GM18499 (cell line): ENCODE data around the gene SPATA19.

ENCODE experiments used
- ATAC-seq: cut with Tn5 transposase; IDR thresholded peaks from one replicate; pipeline ENCODE4 v1.9.1; 2021; ENCODE audit warnings: moderate number of reproducible peaks; ENCODE audit not compliant: insufficient read depth, unreplicated experiment

SPATA19 gene

DNA sequence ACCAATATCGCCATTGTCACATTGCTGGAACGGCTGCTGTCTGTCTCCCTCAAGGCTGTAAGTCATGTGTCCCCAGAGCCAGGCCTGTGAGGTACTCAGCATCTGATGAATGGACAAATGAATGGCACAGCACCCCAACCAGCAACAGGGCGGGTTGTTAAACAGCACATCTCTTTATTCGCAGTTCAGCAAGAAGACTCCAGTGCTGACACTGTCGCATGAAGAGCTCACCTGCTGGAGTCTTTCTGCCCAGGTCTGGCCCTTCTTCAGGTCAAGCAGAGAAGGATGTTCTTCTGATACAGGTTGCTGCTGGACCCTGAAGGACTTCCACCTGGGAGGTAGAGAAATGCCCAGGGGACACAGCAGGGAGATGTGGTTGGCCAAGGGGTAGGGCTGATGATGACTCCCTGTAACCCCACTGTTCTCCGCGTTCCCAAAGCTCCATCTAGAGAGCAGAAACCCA lies 4.8 kb downstream of the SPATA19 start:
- no peak for ATAC-seq

DNA sequence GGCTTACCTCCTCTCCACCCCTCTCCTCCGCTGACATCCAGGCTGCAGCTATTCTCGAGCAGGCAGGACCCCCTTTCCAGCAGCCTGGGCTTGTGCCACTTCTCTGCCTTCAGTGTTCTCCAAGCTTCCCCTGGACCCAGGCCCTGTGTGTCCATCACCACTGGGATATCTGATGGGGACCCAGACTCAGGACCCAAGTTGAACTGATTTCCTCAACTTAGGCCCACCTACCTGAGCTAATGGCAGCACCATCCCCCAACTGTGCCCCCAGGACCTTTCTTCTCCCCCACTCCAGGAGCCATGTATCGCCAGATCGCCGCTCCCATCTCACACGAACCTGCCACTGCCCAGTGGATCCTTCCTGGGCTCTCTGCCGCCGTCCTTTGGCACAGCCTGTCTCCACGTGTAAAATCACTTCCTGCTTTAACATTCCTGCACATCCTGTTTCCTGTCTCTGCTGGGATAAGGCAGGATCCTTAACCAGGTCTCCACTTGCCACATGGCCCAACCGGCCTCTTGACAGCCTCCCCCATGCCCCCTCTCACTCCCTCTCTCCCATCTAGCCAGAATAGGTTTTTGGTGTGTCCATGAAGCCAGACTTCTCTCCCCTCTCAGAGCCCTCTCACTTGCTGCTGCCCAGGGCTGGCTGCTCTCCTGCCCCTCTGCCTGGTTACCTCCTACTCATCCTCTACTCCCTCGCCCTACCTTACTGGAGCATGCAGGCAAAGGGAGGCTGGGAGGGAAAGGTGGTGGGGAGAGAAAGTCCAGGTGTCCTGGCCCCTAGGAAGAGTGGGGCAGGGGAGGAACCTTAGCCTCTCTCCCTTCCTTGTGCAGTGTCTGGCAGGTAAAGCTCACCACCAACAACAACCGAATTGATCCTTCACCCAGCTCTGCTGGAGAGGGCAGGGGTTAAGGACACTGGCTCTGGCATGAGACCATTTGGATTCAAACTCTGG lies 9.4 kb downstream of the SPATA19 start:
- ATAC-seq = no peak

DNA sequence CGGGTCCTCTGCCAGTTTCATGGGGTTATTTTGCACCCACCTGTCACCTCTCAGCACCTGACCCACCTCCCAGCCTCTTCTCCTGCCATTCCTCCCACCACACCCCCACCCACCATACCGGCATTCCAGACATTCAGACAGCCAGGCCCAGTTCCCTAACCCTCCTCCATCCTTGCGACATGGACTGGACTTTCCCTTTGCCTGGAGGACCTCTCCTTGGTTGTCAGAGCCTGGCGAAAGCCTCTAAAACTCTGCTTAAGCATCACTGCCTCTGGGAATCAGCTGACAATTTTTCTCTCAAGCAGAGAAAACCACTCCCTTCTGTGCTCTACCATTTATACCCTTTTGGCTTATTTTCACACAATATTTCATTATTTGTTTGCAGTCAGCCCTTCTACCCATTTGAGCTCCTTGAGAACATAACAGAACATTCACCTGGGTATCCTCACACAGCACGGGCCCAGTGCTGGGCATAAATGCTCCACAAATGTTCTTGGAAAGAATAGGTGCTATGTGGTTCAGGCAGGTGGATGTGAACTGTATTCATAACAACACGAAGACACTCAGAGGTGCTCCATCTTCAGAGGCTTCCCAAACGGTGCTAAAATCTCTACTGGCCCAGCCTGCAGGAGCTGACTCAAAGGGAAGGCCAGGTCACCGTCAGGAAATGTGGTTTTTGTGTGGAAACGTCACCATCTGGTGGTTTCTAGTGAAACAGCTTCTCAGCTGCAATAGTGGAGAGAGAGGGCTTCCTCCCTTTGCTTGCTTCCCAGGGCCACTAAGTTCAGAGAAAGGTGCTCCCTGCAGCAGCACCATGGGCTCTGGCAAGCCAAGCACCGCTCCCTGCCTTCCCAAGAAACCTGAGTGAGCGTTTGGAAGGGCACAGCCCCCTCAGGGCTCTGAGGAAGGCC lies 10.4 kb downstream of the SPATA19 start:
- peak; percentile 81 for ATAC-seq

DNA sequence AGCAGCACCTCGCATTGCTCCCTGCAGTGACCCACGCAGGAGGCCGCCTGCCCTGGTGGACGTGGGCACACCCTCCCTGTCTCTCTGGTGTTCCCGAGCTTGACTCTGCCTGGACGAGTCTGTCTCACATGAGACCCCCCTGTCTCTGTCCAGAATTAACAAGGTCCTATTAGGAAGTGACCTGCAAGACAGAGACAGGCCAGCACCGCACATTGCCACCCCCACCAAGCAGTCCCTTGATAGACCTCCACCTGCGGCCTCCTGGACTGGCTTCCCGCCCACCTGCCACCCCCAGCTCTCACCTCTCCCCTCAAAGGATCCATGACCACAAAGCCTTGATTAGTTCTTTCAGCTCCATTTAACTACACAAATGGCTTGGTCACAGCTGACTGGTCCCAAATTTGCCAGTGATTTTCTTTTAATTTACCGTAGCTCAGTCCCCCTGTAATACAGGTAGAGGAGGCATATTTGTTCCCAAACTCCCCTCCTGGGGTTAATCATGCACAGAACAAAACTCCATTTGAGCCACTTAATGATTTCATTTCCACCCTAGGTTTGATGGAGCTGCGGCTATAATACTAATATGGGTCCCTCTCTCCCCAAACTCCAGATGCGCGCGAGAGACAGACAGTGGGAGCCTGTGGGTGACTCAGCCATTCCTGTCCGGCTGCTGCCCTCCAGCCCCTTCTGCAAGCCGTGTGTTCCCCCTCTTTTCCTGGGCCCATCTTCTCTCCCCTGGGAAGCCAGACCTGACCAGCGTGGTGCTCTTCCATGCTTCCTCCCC lies 11.2 kb downstream of the SPATA19 start:
- ATAC-seq = no peak

DNA sequence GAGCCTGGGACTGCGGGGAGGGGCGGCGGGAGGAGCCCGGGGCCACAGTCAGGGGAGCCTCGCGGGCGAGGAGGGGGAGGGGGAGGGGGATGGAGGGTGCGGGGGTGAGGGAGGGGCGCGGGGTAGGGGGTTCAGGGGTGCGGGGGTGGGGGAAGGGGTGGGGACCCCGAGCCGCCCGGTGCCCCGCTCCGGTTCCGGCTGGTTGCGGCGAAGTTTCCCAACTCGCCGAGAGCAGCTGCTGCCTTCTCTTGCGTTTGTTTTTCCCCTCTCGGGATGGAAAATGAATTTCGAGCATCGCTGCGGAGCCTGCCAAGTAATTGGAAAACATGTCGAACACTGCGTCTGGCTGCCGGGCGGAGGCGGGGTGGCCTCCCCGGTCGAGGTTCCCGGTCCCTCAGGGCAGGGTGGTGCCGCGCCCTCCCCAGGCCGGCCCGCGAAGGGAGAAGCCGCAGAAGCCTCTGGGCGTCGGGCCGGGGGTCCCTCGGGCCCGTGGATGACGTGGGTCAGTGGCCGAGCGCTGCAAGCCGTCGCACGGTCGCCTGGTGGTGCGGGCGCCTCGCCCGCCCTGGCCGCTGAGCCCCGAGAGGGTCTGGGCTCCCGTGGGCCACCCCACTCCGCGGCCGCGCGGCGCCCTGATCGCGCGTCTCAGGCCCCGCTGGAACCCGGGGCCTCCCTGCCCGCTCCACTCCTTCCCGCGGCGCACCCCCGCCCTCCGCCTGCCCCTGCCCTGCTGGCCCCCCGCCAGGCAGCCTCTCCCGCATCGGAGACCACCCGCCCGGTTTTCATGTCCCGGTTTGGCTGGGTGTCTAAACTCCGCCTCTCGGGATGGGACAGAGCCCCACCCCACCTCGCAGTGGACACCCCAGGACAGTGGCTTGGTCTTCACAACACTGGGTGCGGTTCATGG lies 12.1 kb downstream of the SPATA19 start:
- no peak for ATAC-seq

DNA sequence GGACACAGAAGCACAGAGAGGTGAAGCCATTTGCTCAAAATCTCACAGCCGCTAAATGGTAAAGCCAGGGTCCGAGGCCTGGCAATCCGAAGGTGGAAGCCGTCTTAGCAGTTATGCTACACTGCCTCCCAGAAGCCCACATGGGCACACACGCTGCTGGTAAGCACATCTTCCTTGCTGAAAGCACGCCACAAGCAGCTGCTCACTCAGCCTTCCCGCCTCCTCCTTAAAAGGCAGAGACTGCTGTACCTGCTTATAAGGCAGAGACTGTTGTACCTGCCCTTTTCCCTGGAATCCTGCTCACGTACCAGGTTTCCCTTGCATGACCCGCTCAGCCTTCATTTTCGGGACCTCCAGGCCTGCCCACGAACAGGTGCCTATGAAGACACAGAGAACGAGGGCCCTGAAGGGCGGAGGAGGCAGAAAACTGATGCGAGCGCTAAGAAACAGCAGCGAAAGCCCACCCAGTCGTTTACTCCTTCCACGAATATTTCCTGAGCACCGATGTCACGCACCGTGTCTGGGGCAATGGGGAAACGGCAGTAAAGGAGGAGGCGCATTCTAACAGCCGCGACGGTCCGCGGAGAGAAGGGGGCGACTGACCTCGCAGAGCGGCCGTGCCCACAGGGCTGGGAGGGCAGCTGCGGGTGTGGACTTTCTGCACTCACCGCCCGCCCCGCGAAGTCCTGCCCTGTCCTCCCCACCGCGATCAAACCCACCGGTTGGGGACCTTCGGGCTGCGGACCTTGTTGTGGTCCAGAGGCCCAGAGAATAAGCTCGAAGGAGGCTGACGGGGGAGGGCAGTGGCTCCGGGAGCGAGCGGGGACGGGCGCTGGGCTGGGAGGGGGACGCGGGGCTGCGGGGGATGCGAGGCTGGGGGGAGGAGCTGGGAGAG lies 13.0 kb downstream of the SPATA19 start:
- ATAC-seq = no peak

DNA sequence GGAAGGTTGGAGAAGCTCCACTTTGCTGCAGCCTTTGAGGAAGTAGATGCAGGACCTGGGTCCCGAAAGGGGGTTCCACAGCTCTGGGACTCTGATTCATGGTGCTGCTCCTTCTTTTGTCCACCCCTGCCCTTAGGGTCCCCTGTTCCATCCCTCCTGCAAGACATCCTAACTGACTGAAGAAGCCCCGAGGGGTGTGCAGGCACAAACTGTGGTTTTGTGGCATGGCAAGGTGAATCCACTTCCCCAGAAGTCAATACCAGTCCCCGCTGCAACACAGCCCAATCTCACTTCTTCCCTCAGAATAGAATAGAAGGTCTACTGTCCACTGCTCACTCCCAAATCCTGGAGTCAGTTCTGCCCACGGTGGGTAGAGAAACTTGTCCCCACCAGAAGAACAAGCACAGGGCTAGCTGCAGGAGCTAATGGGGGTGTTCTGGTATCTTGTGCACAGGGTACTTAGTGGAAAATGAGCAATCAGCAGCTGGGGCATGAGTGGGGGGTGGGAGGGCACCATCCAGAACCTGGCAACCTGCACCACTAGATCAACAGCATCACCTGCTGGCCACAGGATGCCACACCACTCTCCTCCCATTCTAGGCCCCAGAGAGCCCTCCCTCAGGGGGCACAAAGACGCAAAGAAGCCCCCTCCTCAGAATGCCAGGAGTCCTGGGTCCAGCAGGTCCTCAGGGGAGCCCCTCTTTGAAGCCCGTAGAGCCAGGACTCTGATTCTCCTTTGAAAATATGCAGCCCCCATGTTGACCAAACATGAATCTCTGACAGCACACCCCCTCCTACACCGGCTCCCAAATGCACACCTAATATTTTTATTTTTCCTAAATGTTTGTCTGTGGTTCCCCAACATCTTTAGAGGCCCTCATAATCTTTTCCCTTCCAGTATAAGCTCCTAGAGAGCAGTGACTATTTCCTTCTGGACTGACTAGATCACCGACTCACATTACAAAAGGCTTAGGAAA lies 14.1 kb downstream of the SPATA19 start:
- ATAC-seq = no peak

DNA sequence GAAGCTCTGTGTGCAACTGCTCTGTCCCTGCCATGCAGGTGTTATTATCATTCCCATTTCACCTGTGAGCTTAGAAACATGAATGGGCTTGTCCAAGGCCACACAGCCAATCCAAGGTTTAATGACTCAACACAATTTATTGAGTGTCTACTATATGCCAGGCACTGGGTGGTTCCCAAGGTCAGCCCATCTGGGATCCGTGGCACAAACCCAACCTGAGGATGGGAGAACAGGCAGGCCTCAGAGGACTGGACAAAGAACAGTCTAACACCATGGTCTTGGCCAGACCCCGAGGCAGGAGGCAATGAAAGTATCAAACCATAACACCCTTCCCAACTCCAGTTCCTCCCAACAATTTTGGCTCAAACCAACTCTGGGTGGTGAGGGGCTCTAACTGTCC lies 15.7 kb downstream of the SPATA19 start:
- ATAC-seq = no peak

DNA sequence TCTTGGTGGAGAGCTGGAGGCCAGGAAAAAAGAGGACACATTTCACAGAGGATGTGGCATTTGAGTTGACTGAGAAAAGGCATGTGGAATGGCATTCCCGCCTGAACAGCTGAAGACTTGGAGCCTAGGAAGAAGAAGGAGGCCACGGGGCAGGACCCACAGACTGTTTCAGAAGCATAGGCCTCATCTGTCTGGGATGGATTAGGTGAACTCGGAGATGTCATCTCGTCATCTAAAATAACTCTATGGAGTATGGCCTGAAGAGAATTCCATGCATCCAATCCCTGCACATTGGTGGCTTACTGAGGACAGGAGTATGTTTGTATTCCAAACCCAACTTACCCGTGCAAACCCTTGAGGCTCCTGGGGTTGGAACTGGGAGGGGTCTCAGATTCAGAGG lies 16.4 kb downstream of the SPATA19 start:
- ATAC-seq = no peak

DNA sequence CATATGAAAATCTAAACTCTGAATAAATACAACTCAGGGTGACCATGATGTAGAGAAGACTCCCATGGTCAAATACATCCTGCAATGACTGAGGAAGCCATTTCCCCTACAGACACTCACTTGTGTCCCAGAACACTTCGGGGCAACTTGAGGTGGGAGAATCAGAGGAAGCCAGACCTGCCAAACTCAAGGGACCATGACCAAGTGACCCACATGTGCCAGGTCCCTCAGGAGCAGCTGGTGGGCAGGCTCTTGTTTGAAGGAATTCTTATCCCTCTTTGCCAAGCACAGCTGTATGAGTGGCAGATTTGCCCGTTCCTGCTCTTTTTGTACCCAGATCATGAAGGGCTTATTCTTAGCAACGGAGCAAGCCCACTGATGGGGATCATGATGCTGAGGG lies 17.8 kb downstream of the SPATA19 start:
- ATAC-seq = no peak

DNA sequence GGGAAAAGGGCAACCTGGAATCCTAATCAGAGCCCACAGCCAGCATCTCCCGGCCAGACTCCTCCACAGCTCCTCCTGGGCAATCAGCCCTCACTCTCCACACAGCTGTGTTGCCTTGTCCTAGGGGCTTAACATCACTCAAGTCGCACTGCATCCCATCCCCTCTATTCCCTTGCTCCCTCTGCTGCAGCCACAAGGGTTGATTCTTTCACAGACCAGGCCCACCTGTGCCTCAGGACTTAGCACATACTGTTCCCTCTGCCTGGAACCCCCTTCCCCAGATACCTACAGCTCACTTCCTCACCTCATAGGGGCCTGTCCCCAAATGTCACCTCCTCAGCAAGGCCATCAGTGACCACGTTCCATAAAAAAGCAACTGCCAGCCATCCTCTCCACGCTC lies 18.4 kb downstream of the SPATA19 start:
- ATAC-seq = no peak

DNA sequence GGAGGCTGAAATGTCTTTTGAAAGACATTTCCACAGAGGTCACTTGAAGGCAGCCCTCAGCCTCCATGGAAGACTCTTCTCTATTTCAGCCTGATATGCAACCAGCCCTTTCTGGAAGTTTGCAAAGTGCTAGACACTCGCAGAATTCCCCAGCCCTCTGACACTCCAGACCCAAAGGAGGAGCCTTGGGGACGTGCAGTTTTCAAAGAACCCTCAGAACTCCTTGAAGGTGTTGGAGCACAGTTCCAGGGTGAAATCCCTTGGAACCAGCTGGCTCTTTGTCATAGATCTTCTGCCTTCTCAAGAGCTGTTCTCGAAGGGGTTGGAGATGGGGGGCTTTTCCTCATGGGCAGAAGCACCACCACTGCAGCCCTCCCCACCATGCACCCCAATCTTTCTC lies 19.6 kb downstream of the SPATA19 start:
- ATAC-seq = no peak

DNA sequence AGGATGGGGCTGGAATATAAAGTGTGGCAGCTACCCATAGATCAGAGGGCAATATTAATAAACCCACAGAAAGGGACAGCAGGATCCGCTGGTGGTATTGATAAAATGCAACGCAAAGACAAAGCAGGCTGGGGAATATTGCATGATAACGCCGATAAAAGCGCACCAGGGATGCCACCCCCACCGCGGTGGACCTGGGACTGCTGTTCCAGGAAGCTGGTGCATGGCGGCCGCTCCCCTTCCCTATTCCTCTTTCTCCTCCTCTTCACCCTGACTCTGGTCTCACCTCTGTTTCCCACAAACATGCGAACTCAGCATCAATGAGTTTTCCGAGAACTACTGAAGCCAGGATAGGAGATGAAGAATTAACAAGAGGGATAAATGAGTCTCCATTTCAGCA lies 20.2 kb downstream of the SPATA19 start:
- no peak for ATAC-seq

DNA sequence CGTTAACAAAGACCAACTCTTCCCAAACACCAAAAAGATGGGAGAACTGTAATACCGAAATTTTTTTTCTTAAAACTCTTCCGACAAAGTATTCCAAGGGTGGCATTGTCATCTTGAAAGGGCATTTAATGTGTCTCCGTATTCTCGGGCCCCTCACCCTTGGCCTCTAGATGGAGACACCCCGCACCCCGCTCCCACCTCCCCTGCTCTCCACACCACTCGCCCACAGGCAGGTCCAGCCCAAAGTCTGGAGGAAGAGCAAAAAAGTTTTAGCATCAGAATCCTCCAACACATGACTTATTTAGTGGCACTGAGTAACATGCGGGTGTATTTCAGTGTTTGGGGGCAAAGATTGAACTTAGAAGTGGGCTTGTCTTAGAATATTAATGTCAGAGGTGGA lies 20.7 kb downstream of the SPATA19 start:
- ATAC-seq = no peak

DNA sequence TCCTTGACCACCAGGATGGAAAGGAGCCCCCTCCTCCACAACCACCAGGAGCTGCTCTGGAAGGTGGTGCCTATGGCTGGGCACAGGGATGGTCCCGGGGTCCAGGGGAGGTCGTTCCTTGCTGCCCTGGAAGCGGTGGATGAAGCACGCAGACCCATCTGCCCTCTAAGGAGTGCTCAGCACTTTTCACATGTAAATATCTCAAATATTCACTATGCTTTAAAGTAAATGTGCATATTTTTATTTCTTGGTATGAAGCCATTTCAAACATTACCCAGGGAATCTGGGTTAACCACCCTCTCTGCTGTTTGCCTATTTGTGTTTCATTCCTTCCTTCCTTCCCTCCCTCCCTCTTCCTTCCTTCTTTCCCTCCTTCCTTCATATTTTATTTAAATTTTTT lies 21.7 kb downstream of the SPATA19 start:
- no peak for ATAC-seq

DNA sequence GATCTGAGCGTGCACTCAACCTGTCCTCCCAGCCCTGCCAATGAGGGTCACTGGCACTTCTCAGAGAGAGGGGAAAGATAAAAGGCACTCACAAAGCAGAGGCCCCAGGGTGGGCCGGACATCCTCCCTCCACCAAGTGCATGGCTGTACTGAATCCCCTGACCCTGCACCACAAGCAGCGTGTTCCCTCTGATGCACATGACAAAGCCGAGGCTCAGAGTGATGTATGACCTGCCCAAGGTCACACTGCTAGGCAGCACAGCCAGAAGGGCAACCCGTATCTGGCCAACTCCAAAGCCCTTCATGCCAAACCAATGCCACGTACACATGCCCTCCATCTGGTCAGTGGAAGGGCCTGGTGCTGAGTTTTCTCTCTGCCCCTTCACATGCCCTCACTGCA lies 22.1 kb downstream of the SPATA19 start:
- ATAC-seq = no peak

DNA sequence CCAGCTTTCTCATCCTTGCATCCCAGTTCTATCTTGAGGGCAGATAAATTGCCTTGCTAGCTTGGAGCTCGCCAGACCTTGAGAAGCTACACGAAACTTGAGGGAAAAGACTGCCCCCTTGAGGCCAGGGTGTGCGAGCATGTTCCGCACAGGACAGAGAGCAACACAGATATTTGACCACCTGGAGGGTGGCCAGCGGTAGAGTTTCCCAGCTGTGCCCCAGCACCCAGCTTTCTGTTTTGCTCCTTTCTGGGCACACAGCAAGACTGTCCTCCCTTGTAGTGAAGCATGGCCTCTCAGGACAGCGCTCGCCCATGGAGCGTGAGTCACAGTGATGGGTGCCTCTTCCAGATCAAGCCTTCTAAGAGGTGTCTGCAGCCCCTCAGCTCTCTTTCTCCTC lies 23.5 kb downstream of the SPATA19 start:
- ATAC-seq = no peak
